ENCODE results near the gene YTHDC1.

- TF ChIP-seq CTCF (IDR thresholded peaks at IDR 0.05): no peak
- TF ChIP-seq POLR2AphosphoS5 (IDR thresholded peaks at IDR 0.05; ENCODE audit: low read depth, low read length): no peak
- TF ChIP-seq SIN3A (IDR thresholded peaks at IDR 0.05; ENCODE audit: borderline replicate concordance, insufficient read depth, low read depth, low read length): no peak
- TF ChIP-seq, protein P1, sequence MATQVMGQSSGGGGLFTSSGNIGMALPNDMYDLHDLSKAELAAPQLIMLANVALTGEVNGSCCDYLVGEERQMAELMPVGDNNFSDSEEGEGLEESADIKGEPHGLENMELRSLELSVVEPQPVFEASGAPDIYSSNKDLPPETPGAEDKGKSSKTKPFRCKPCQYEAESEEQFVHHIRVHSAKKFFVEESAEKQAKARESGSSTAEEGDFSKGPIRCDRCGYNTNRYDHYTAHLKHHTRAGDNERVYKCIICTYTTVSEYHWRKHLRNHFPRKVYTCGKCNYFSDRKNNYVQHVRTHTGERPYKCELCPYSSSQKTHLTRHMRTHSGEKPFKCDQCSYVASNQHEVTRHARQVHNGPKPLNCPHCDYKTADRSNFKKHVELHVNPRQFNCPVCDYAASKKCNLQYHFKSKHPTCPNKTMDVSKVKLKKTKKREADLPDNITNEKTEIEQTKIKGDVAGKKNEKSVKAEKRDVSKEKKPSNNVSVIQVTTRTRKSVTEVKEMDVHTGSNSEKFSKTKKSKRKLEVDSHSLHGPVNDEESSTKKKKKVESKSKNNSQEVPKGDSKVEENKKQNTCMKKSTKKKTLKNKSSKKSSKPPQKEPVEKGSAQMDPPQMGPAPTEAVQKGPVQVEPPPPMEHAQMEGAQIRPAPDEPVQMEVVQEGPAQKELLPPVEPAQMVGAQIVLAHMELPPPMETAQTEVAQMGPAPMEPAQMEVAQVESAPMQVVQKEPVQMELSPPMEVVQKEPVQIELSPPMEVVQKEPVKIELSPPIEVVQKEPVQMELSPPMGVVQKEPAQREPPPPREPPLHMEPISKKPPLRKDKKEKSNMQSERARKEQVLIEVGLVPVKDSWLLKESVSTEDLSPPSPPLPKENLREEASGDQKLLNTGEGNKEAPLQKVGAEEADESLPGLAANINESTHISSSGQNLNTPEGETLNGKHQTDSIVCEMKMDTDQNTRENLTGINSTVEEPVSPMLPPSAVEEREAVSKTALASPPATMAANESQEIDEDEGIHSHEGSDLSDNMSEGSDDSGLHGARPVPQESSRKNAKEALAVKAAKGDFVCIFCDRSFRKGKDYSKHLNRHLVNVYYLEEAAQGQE (IDR thresholded peaks at IDR 0.05; ENCODE audit: insufficient read depth in 1 of 2, low read depth in 2 of 2, low read length in 1 of 2): no peak
- no peak for TF ChIP-seq TCF7L2 (IDR thresholded peaks at IDR 0.05; ENCODE audit: low read depth, low read length)
These were observed 82.4 kb downstream of the YTHDC1 start for GRCh38 chr4:68267433-68267944.

Data from Panc1 (cell line).